ENCODE results near the gene PRR13.
"Not testable (repeated sequence)": the region's sequence is repeated elsewhere in the genome, so short reads cannot be mapped to it uniquely, and the experiment has no call there.

DNA sequence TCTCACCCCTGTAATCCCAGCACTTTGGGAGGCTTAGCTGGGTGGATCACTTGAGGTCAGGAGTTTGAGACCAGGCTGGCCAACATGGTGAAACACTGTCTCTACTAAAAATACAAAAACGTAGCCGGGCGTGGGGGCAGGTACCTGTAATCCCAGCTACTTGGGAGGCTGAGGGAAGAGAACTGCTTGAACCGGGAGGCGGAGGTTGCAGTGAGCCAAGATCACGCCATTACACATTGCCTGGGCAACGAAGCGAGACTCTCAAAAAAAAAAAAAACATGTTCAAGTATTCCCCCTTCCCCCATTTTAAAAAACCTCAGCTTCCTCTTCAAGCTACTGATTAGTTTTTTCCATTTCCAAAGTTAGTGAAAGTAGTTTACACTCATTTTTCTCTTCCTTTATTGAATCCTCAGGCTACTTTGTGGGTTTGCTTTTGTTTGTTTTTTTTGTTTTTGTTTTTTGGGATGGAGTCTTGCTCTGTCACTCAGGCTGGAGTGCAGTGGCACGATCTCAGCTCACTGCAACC lies 24.2 kb upstream of the PRR13 start:
- not testable (repeated sequence) for TF ChIP-seq TAF1 (IDR thresholded peaks at IDR 0.05; ENCODE audit: borderline replicate concordance, low read depth, low read length); POLR2AphosphoS5 (IDR thresholded peaks at IDR 0.05; ENCODE audit: low read depth, low read length); POLR2A (IDR thresholded peaks at IDR 0.05; ENCODE audit: low read depth, low read length)
